T-helper 2 cell treated with Interferon-gamma antibody and Interleukin-4, amounts not matched to agents 5 μg/mL and 100 μg/mL, for 36 hours (primary cell): ENCODE measurements around the gene DEFB112.

Experiments used
- DNase-seq: peaks from one replicate; pipeline ENCODE4 v3.0.0; 2021; ENCODE audit warnings: low spot score
- H3K27ac Mint-ChIP-seq: one replicate; pipeline ENCODE4 v1.8.0; 2021; ENCODE audit warnings: mild to moderate bottlenecking, mixed read lengths
- H3K27me3 Mint-ChIP-seq: one replicate; pipeline ENCODE4 v1.8.0; 2021; ENCODE audit warnings: low read depth, mixed read lengths
- H3K36me3 Mint-ChIP-seq: one replicate; pipeline ENCODE4 v1.8.0; 2021; ENCODE audit warnings: low read depth, mixed read lengths
- H3K4me1 Mint-ChIP-seq: one replicate; pipeline ENCODE4 v1.8.0; 2021; ENCODE audit warnings: low read depth, mixed read lengths
- H3K4me3 Mint-ChIP-seq: one replicate; pipeline ENCODE4 v1.8.0; 2022; ENCODE audit warnings: mild to moderate bottlenecking, moderate library complexity, mixed read lengths
- H3K9me3 Mint-ChIP-seq: one replicate; pipeline ENCODE4 v1.8.0; 2021; ENCODE audit warnings: mixed read lengths

The DEFB112 gene

GRCh38 chr6:50049829-50050228 lies at the start of gene DEFB112:
DEFB112 (minus strand) TSS chr6:50049929; CDS start chr6:50049869, 60 bp downstream.
- Mint-ChIP-seq H3K27me3 (no peaks in the 10 kb centered on the region), H3K4me3 (no peak within 1 kb of the TSS), H3K4me1 (no peaks in the 10 kb centered on the region), H3K36me3 (no peaks in the 10 kb centered on the region), H3K9me3 (no peaks in the 10 kb centered on the region), H3K27ac (no peak within 1 kb of the TSS)
- no peak for DNase-seq

GRCh38 chr6:50098641-50098993 lies 48.9 kb upstream of the DEFB112 start:
- H3K36me3 Mint-ChIP-seq, result no peaks in the 10 kb centered on the region
- no peak for DNase-seq
- no peaks in the 10 kb centered on the region for H3K4me1 Mint-ChIP-seq
- H3K27me3 Mint-ChIP-seq, result no peaks in the 10 kb centered on the region
- peaks cover 6% of the 10 kb centered on the region for H3K9me3 Mint-ChIP-seq
- H3K27ac Mint-ChIP-seq, result no peak overlapping the region
- H3K4me3 Mint-ChIP-seq, result no peak overlapping the region

GRCh38 chr6:50097966-50098640 lies 48.4 kb upstream of the DEFB112 start:
- H3K36me3 Mint-ChIP-seq, result no peaks in the 10 kb centered on the region
- H3K4me1 Mint-ChIP-seq, result no peaks in the 10 kb centered on the region
- no peak overlapping the region for H3K4me3 Mint-ChIP-seq
- H3K9me3 Mint-ChIP-seq, result peaks cover 6% of the 10 kb centered on the region
- H3K27me3 Mint-ChIP-seq, result no peaks in the 10 kb centered on the region
- no peak for DNase-seq
- H3K27ac Mint-ChIP-seq, result no peak overlapping the region

- H3K9me3 Mint-ChIP-seq, result no peaks in the 10 kb centered on the region
- H3K36me3 Mint-ChIP-seq, result no peaks in the 10 kb centered on the region
- H3K27me3 Mint-ChIP-seq, result no peaks in the 10 kb centered on the region
- DNase-seq, result no peak
- H3K4me1 Mint-ChIP-seq, result no peaks in the 10 kb centered on the region
- no peak overlapping the region for H3K4me3 Mint-ChIP-seq
- no peak overlapping the region for H3K27ac Mint-ChIP-seq
Measured at GRCh38 chr6:50096296-50096695, 46.6 kb upstream of the DEFB112 start.

GRCh38 chr6:50093938-50094272 lies 44.2 kb upstream of the DEFB112 start:
- Mint-ChIP-seq H3K9me3 (no peaks in the 10 kb centered on the region), H3K4me3 (no peak overlapping the region), H3K27me3 (no peaks in the 10 kb centered on the region), H3K36me3 (no peaks in the 10 kb centered on the region), H3K4me1 (no peaks in the 10 kb centered on the region), H3K27ac (no peak overlapping the region)
- no peak for DNase-seq

- Mint-ChIP-seq H3K4me1 (no peaks in the 10 kb centered on the region), H3K27ac (no peak overlapping the region), H3K36me3 (no peaks in the 10 kb centered on the region), H3K4me3 (no peak overlapping the region), H3K27me3 (no peaks in the 10 kb centered on the region), H3K9me3 (no peaks in the 10 kb centered on the region)
- no peak for DNase-seq
Measured at GRCh38 chr6:50093116-50093937, 43.6 kb upstream of the DEFB112 start.

GRCh38 chr6:50091641-50092040 lies 41.9 kb upstream of the DEFB112 start:
- Mint-ChIP-seq H3K9me3 (no peaks in the 10 kb centered on the region), H3K4me1 (no peaks in the 10 kb centered on the region), H3K4me3 (no peak overlapping the region), H3K36me3 (no peaks in the 10 kb centered on the region), H3K27ac (no peak overlapping the region), H3K27me3 (no peaks in the 10 kb centered on the region)
- DNase-seq, result no peak

- DNase-seq, result no peak
- Mint-ChIP-seq H3K36me3 (no peaks in the 10 kb centered on the region), H3K9me3 (no peaks in the 10 kb centered on the region), H3K4me1 (no peaks in the 10 kb centered on the region), H3K27ac (no peak overlapping the region), H3K27me3 (no peaks in the 10 kb centered on the region), H3K4me3 (no peak overlapping the region)
Measured at GRCh38 chr6:50089911-50090310, 40.2 kb upstream of the DEFB112 start.

- H3K4me1 Mint-ChIP-seq, result no peaks in the 10 kb centered on the region
- no peak overlapping the region for H3K27ac Mint-ChIP-seq
- H3K27me3 Mint-ChIP-seq, result no peaks in the 10 kb centered on the region
- H3K9me3 Mint-ChIP-seq, result no peaks in the 10 kb centered on the region
- H3K4me3 Mint-ChIP-seq, result no peak overlapping the region
- DNase-seq, result no peak
- no peaks in the 10 kb centered on the region for H3K36me3 Mint-ChIP-seq
Measured at GRCh38 chr6:50087231-50087954, 37.7 kb upstream of the DEFB112 start.

GRCh38 chr6:50077385-50077784 lies 27.7 kb upstream of the DEFB112 start:
- Mint-ChIP-seq H3K9me3 (no peaks in the 10 kb centered on the region), H3K27ac (no peak overlapping the region), H3K4me3 (no peak overlapping the region), H3K4me1 (no peaks in the 10 kb centered on the region), H3K36me3 (no peaks in the 10 kb centered on the region), H3K27me3 (no peaks in the 10 kb centered on the region)
- no peak for DNase-seq

- H3K9me3 Mint-ChIP-seq, result no peaks in the 10 kb centered on the region
- no peak overlapping the region for H3K4me3 Mint-ChIP-seq
- no peaks in the 10 kb centered on the region for H3K36me3 Mint-ChIP-seq
- no peak for DNase-seq
- H3K27me3 Mint-ChIP-seq, result no peaks in the 10 kb centered on the region
- H3K27ac Mint-ChIP-seq, result no peak overlapping the region
- H3K4me1 Mint-ChIP-seq, result no peaks in the 10 kb centered on the region
Measured at GRCh38 chr6:50076431-50076830, 26.7 kb upstream of the DEFB112 start.

- H3K4me3 Mint-ChIP-seq, result no peak overlapping the region
- no peaks in the 10 kb centered on the region for H3K36me3 Mint-ChIP-seq
- no peak for DNase-seq
- peaks cover 10% of the 10 kb centered on the region for H3K9me3 Mint-ChIP-seq
- no peaks in the 10 kb centered on the region for H3K4me1 Mint-ChIP-seq
- H3K27ac Mint-ChIP-seq, result no peak overlapping the region
- H3K27me3 Mint-ChIP-seq, result no peaks in the 10 kb centered on the region
Measured at GRCh38 chr6:50071921-50072320, 22.2 kb upstream of the DEFB112 start.

- Mint-ChIP-seq H3K36me3 (no peaks in the 10 kb centered on the region), H3K27ac (no peak overlapping the region)
- DNase-seq, result no peak
Measured at GRCh38 chr6:50070101-50070500, 20.4 kb upstream of the DEFB112 start.

GRCh38 chr6:50062051-50062450 lies 12.3 kb upstream of the DEFB112 start:
- DNase-seq, result no peak
- no peaks in the 10 kb centered on the region for H3K27me3 Mint-ChIP-seq

More at GRCh38 chr6:50070101-50070500, 20.4 kb upstream of the DEFB112 start:
- H3K4me3 Mint-ChIP-seq, result no peak overlapping the region
- no peaks in the 10 kb centered on the region for H3K4me1 Mint-ChIP-seq
- H3K27me3 Mint-ChIP-seq, result no peaks in the 10 kb centered on the region
- H3K9me3 Mint-ChIP-seq, result peaks cover 10% of the 10 kb centered on the region

More at GRCh38 chr6:50062051-50062450, 12.3 kb upstream of the DEFB112 start:
- Mint-ChIP-seq H3K9me3 (no peaks in the 10 kb centered on the region), H3K4me3 (no peak overlapping the region), H3K27ac (no peak overlapping the region), H3K36me3 (no peaks in the 10 kb centered on the region), H3K4me1 (no peaks in the 10 kb centered on the region)
